ENCODE measurements around the gene HTR6. TPM values are rescaled to one million over a fixed set of nuclear protein-coding genes. Genes with fewer than 3 reads are reported as not detected.

HTR6 gene
- total RNA-seq, 1 experiment from 2014 or later: 0.10 TPM

DNA sequence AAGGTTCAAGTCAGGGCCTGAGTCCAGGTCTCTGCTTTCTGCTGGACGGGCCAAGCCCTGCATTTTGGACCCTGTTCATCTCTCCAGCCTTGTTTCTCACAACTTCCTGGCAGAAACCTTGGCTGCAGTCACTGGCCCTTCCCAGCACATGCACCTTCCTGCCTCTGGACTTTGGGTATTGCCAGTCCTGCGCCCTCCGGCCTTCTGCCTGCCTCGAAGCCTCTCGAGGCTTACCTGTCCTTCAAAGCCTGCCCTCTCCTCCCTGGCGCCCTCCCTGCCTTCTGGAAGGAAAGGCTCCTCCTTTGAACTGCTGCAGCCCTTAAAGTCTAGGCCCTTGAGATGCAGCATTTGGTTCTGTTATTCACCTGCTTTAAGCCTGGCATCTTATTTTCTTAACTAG lies 52.8 kb downstream of the HTR6 start:
- Histone ChIP-seq H3K9me3 (ENCODE audit: control insufficient read depth, insufficient read depth, low read depth, low read length) (no peaks in the 10 kb centered on the region), H3K27me3 (ENCODE audit: control insufficient read depth, insufficient read depth, low read length) (no peaks in the 10 kb centered on the region), H3K4me1 (ENCODE audit: control insufficient read depth, insufficient read depth, low read length) (no peaks in the 10 kb centered on the region), H3K36me3 (ENCODE audit: control insufficient read depth, insufficient read depth, low read length) (no peaks in the 10 kb centered on the region), H3K4me3 (ENCODE audit: low read depth in 2 of 2, low read length in 2 of 2) (no peak overlapping the region), H3K27ac (ENCODE audit: low read length) (no peak overlapping the region)
- no peak for ATAC-seq
- in situ Hi-C loops (cut with HindIII; ENCODE audit: low pct_unique_long_range_greater_than_20kb, low sequenced_read_pairs) (no loop called here), intact Hi-C loops (cut with micrococcal nuclease; ENCODE audit: unreplicated experiment) (no loop called here)
- no peak for DNase-seq (ENCODE audit: low read depth, low spot score)
- CTCF ChIA-PET: no interaction called here
- POLR2A ChIA-PET: no interaction called here
- TF ChIP-seq TCF7L2 (IDR thresholded peaks at IDR 0.05; ENCODE audit: low read depth, low read length) (no peak), SIN3A (IDR thresholded peaks at IDR 0.05; ENCODE audit: borderline replicate concordance, insufficient read depth, low read depth, low read length) (no peak), POLR2AphosphoS5 (IDR thresholded peaks at IDR 0.05; ENCODE audit: low read depth, low read length) (no peak)
- TF ChIP-seq, protein P1, sequence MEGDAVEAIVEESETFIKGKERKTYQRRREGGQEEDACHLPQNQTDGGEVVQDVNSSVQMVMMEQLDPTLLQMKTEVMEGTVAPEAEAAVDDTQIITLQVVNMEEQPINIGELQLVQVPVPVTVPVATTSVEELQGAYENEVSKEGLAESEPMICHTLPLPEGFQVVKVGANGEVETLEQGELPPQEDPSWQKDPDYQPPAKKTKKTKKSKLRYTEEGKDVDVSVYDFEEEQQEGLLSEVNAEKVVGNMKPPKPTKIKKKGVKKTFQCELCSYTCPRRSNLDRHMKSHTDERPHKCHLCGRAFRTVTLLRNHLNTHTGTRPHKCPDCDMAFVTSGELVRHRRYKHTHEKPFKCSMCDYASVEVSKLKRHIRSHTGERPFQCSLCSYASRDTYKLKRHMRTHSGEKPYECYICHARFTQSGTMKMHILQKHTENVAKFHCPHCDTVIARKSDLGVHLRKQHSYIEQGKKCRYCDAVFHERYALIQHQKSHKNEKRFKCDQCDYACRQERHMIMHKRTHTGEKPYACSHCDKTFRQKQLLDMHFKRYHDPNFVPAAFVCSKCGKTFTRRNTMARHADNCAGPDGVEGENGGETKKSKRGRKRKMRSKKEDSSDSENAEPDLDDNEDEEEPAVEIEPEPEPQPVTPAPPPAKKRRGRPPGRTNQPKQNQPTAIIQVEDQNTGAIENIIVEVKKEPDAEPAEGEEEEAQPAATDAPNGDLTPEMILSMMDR (IDR thresholded peaks at IDR 0.05): no peak
- TF ChIP-seq, protein P2, sequence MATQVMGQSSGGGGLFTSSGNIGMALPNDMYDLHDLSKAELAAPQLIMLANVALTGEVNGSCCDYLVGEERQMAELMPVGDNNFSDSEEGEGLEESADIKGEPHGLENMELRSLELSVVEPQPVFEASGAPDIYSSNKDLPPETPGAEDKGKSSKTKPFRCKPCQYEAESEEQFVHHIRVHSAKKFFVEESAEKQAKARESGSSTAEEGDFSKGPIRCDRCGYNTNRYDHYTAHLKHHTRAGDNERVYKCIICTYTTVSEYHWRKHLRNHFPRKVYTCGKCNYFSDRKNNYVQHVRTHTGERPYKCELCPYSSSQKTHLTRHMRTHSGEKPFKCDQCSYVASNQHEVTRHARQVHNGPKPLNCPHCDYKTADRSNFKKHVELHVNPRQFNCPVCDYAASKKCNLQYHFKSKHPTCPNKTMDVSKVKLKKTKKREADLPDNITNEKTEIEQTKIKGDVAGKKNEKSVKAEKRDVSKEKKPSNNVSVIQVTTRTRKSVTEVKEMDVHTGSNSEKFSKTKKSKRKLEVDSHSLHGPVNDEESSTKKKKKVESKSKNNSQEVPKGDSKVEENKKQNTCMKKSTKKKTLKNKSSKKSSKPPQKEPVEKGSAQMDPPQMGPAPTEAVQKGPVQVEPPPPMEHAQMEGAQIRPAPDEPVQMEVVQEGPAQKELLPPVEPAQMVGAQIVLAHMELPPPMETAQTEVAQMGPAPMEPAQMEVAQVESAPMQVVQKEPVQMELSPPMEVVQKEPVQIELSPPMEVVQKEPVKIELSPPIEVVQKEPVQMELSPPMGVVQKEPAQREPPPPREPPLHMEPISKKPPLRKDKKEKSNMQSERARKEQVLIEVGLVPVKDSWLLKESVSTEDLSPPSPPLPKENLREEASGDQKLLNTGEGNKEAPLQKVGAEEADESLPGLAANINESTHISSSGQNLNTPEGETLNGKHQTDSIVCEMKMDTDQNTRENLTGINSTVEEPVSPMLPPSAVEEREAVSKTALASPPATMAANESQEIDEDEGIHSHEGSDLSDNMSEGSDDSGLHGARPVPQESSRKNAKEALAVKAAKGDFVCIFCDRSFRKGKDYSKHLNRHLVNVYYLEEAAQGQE (IDR thresholded peaks at IDR 0.05; ENCODE audit: insufficient read depth in 1 of 2, low read depth in 2 of 2, low read length in 1 of 2): no peak
- BruUV-seq (replicated peaks): no TSS peak

DNA sequence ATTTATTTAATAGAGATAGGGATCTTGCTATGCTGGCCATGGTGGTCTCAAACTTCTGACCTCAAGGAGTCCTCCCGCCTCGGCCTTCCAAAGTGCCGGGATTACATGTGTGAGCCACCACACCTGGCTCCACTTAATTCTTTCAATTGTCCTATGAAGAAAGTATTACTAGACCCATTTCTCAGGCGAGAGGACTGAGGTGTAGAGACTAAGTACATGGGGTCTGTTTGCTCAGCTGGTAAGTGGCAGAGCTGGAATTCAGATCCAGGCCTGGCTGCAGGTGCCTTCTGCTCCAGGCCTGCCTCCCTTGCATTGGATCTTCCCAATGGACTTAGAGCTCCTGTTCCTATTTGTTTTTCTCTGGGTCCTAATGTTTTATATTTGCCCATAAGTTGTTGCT lies 55.5 kb downstream of the HTR6 start:
- no peak overlapping the region for H3K27ac ChIP-seq (ENCODE audit: low read length)
- H3K4me3 ChIP-seq (ENCODE audit: low read depth in 2 of 2, low read length in 2 of 2): no peak overlapping the region
- no peaks in the 10 kb centered on the region for H3K27me3 ChIP-seq (ENCODE audit: control insufficient read depth, insufficient read depth, low read length)
- POLR2A ChIA-PET: interaction anchor here (0.7 kb wide), 1 partner anchor 745 kb away, joined by 3 read pairs; no protein-coding TSS in a partner anchor
- in situ Hi-C loops (cut with HindIII; ENCODE audit: low pct_unique_long_range_greater_than_20kb, low sequenced_read_pairs) (no loop called here), intact Hi-C loops (cut with micrococcal nuclease; ENCODE audit: unreplicated experiment) (no loop called here)
- BruUV-seq (replicated peaks): no TSS peak
- no peak for DNase-seq (ENCODE audit: low read depth, low spot score)
- TF ChIP-seq, protein P1 (IDR thresholded peaks at IDR 0.05): no peak
- TF ChIP-seq SIN3A (IDR thresholded peaks at IDR 0.05; ENCODE audit: borderline replicate concordance, insufficient read depth, low read depth, low read length) (no peak), POLR2AphosphoS5 (IDR thresholded peaks at IDR 0.05; ENCODE audit: low read depth, low read length) (no peak), TCF7L2 (IDR thresholded peaks at IDR 0.05; ENCODE audit: low read depth, low read length) (no peak)
- TF ChIP-seq, protein P2 (IDR thresholded peaks at IDR 0.05; ENCODE audit: insufficient read depth in 1 of 2, low read depth in 2 of 2, low read length in 1 of 2): no peak
- CTCF ChIA-PET: no interaction called here
- ATAC-seq: no peak
- no peaks in the 10 kb centered on the region for H3K4me1 ChIP-seq (ENCODE audit: control insufficient read depth, insufficient read depth, low read length)
- H3K9me3 ChIP-seq (ENCODE audit: control insufficient read depth, insufficient read depth, low read depth, low read length): no peaks in the 10 kb centered on the region
- H3K36me3 ChIP-seq (ENCODE audit: control insufficient read depth, insufficient read depth, low read length): no peaks in the 10 kb centered on the region

All from Panc1 (cell line).